Measurements from ENCODE around the gene CFAP299. TPM values are rescaled to one million over a fixed set of nuclear protein-coding genes. Genes with fewer than 3 reads are reported as not detected.
"Not testable (repeated sequence)": the region's sequence is repeated elsewhere in the genome, so short reads cannot be mapped to it uniquely, and the experiment has no call there.

Gene CFAP299
- total RNA-seq, 3 donors from 2014 or later, result not detected

GRCh38 chr4:80331693-80332092, 3.8 kb upstream of the CFAP299 start:
- ATAC-seq, result no peak
- H3K36me3 ChIP-seq (ENCODE audit: low read depth), result no peaks in the 10 kb centered on the region
- intact Hi-C loops (cut with DNase I, micrococcal nuclease), result no loop called here
- no peak overlapping the region for H3K4me3 ChIP-seq
- H3K4me1 ChIP-seq (ENCODE audit: low read depth), result no peaks in the 10 kb centered on the region
- TF ChIP-seq CTCF (IDR thresholded peaks at IDR 0.05), result no peak
- no peaks in the 10 kb centered on the region for H3K9me3 ChIP-seq
- no peak for DNase-seq

GRCh38 chr4:80333121-80333520, 2.4 kb upstream of the CFAP299 start:
- Histone ChIP-seq H3K4me1 (ENCODE audit: low read depth) (no peaks in the 10 kb centered on the region), H3K36me3 (ENCODE audit: low read depth) (no peaks in the 10 kb centered on the region), H3K4me3 (no peak overlapping the region), H3K9me3 (no peaks in the 10 kb centered on the region)
- TF ChIP-seq CTCF (IDR thresholded peaks at IDR 0.05), result no peak
- intact Hi-C loops (cut with DNase I, micrococcal nuclease), result no loop called here
- DNase-seq (no peak), ATAC-seq (no peak)

- no peaks in the 10 kb centered on the region for H3K36me3 ChIP-seq (ENCODE audit: low read depth)
- no peaks in the 10 kb centered on the region for H3K9me3 ChIP-seq
- no peak for TF ChIP-seq CTCF (IDR thresholded peaks at IDR 0.05)
- no peak overlapping the region for H3K4me3 ChIP-seq
- H3K4me1 ChIP-seq (ENCODE audit: low read depth), result no peaks in the 10 kb centered on the region
- no peak for DNase-seq
- intact Hi-C loops (cut with DNase I, micrococcal nuclease), result no loop called here
- ATAC-seq, result no peak
Observed at GRCh38 chr4:80334568-80334967, 962 bp upstream of the CFAP299 start.

- no peaks in the 10 kb centered on the region for H3K36me3 ChIP-seq (ENCODE audit: low read depth)
- ATAC-seq, result no peak
- no peaks in the 10 kb centered on the region for H3K9me3 ChIP-seq
- no peak for DNase-seq
- TF ChIP-seq CTCF (IDR thresholded peaks at IDR 0.05), result no peak
- intact Hi-C loops (cut with DNase I, micrococcal nuclease), result no loop called here
- no peaks in the 10 kb centered on the region for H3K4me1 ChIP-seq (ENCODE audit: low read depth)
- H3K4me3 ChIP-seq, result peak overlapping the region; percentile 21
Observed at GRCh38 chr4:80335226-80335553, 340 bp upstream of the CFAP299 start.

GRCh38 chr4:80336582-80336981, 1.1 kb downstream of the CFAP299 start:
- Histone ChIP-seq H3K4me3 (no peak overlapping the region), H3K36me3 (ENCODE audit: low read depth) (no peaks in the 10 kb centered on the region), H3K9me3 (no peaks in the 10 kb centered on the region), H3K4me1 (ENCODE audit: low read depth) (no peaks in the 10 kb centered on the region)
- DNase-seq (peak in 1 of 3 donors; percentile 27), ATAC-seq (peak; percentile 57)
- intact Hi-C loops (cut with DNase I, micrococcal nuclease), result no loop called here
- TF ChIP-seq CTCF (IDR thresholded peaks at IDR 0.05), result no peak

- Histone ChIP-seq H3K9me3 (peaks cover 7% of the 10 kb centered on the region), H3K4me1 (ENCODE audit: low read depth) (no peaks in the 10 kb centered on the region), H3K4me3 (no peak overlapping the region), H3K36me3 (ENCODE audit: low read depth) (no peaks in the 10 kb centered on the region)
- TF ChIP-seq CTCF (IDR thresholded peaks at IDR 0.05), result no peak
- DNase-seq, result no peak
- intact Hi-C loops (cut with DNase I, micrococcal nuclease), result no loop called here
- no peak for ATAC-seq
Observed at GRCh38 chr4:80340036-80340435, 4.5 kb downstream of the CFAP299 start.

GRCh38 chr4:80342684-80343083, 7.2 kb downstream of the CFAP299 start:
- H3K4me1 ChIP-seq (ENCODE audit: low read depth); H3K9me3 ChIP-seq; DNase-seq; intact Hi-C loops (cut with DNase I, micrococcal nuclease); H3K36me3 ChIP-seq (ENCODE audit: low read depth); H3K4me3 ChIP-seq; ATAC-seq: not testable (repeated sequence)
